Peyer's patch (tissue), 4 donors: ENCODE results near the gene ITGB2. TPM values are rescaled to one million over a fixed set of nuclear protein-coding genes. Genes with fewer than 3 reads are reported as not detected.

Source experiments
- DNase-seq, 3 donors: peaks; one replicate each; pipeline ENCODE4 v3.0.0-alpha.2; 2017 to 2019
- H3K27ac ChIP-seq, 4 donors: fragments of 200-600 bp; sonication (generic); one replicate each; pipeline ENCODE4 v1.5.1; 2016 to 2019
- H3K27me3 ChIP-seq, 2 donors: fragments of 200-600 bp; sonication (generic); one replicate each; pipeline ENCODE4 v1.5.1; 2019
- H3K36me3 ChIP-seq, 3 donors: fragments of 200-600 bp; sonication (generic); one replicate each; pipeline ENCODE4 v1.5.1; 2016 to 2019
- H3K4me1 ChIP-seq, 4 donors: fragments of 200-600 bp; sonication (generic); one replicate each; pipeline ENCODE4 v1.5.1; 2016 to 2019
- H3K4me3 ChIP-seq, 4 donors: fragments of 200-600 bp; sonication (generic); 1 replicate in 3 of 4; 2 replicates in 1 of 4; pipeline ENCODE4 v1.5.1; 2016 to 2019; ENCODE audit warnings: mild to moderate bottlenecking in 1 of 4
- H3K9me3 ChIP-seq, 4 donors: fragments of 200-600 bp; sonication (generic); one replicate each; pipeline ENCODE4 v1.5.1; 2016 to 2019; ENCODE audit warnings: mild to moderate bottlenecking in 1 of 4
- CTCF ChIP-seq, 6 experiments: fragments of 450-650 bp in 4 of 6; fragments of 200-600 bp in 2 of 6; sonication (generic) in 1 of 6; IDR thresholded peaks; one replicate each; pipeline ENCODE4 v1.5.1; 2017 to 2019; ENCODE audit warnings: antibody characterized with exemption in 6 of 6, mild to moderate bottlenecking in 3 of 6, moderate library complexity in 1 of 6
- POLR2A ChIP-seq, 2 donors: fragments of 450-650 bp; IDR thresholded peaks; one replicate each; pipeline ENCODE4 v1.5.1; 2017; ENCODE audit warnings: antibody characterized with exemption in 2 of 2, mild to moderate bottlenecking in 2 of 2, moderate library complexity in 2 of 2
- total RNA-seq, 4 donors: library from RNA; depleted of rRNA; stranded (reverse); fragments of >200 nt; gene quantifications; one replicate each; pipeline ENCODE4 v1.1.0, GENCODE V29; 2016

ITGB2 gene
- total RNA-seq, 4 donors from 2014 or later, result 9.3 to 58.6 (median 16.4) TPM

DNA sequence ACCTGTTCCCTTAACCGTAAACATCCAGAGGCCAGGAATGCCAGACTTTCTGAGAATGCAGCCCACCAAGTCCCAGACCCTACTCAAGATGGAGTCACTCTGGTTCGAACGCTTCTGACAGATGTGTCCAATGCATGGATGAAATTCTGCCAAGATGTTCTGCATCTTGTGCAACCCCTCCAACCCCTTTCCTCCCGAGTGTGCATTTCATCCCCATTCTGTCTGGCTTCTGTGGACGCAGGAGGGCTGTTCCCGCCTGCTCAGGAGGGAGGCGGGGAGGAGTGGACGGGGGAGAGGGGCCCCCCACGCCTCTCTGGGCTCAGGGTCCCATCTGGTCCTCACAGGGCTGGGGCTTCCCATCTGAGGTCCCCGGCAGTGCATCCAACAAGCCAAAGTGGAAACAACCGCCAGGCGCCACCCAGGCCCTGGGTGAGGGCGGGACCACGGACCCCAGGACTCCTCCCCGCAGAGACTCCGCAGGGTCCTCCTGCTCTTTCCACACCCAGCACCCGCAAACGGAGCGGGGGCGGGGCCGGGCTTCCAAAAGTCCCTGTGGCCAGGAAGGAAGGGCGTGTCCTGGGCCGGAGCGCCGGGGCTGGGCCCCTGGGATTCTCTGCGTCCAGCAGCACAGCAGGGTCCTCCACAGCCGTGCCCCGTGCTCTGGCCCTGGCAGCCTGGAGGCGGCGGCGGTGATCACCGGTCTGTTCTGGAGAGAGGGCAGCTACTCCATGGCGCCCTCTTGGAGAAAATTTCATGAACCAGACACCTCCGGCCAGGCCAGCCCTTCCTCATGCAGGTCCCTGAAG lies 75.1 kb downstream of the ITGB2 start:
- DNase-seq, result peak; percentile 43 to 73 (median 73)
- Histone ChIP-seq H3K36me3 (peaks cover 0 to 22% (median 0%) of the 10 kb centered on the region in 3 donors), H3K4me3 (peak overlapping the region in 3 of 4 donors; percentile 40 to 45 (median 41)), H3K27me3 (no peaks in the 10 kb centered on the region), H3K9me3 (no peaks in the 10 kb centered on the region), H3K4me1 (peaks cover 8 to 43% (median 13%) of the 10 kb centered on the region in 4 donors), H3K27ac (peak overlapping the region in 2 of 4 donors; percentile 55 to 57)
- peak in 3 of 6 experiments; percentile 29 to 36 (median 31) for TF ChIP-seq CTCF (IDR thresholded peaks at IDR 0.05)
- TF ChIP-seq POLR2A (IDR thresholded peaks at IDR 0.05), result no peak

DNA sequence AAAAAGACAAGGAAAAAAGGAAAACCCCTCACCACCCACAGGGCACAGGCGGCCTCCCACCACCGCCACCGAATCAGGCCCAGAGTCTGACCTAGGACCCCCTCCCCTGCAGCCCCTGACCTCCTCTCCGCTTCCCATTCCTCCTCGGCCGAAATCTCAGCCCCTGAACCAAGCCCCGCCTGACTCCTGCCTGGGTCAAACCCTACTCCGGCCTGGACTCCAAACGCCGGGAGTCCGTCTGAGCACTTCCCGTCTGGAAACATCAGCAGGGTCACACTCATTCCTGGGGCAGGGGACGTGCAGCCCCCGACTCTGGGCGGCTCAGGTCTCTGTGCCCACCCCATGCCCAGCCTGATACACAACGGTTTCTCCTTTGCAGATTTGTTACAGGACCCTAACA lies 76.4 kb downstream of the ITGB2 start:
- H3K4me3 ChIP-seq, result no peak overlapping the region
- DNase-seq, result peak in 2 of 3 donors; percentile 14 to 37
- TF ChIP-seq POLR2A (IDR thresholded peaks at IDR 0.05) (no peak), CTCF (IDR thresholded peaks at IDR 0.05) (no peak)
- H3K27me3 ChIP-seq, result no peaks in the 10 kb centered on the region
- H3K27ac ChIP-seq, result no peak overlapping the region
- peaks cover 8 to 34% (median 13%) of the 10 kb centered on the region in 4 donors for H3K4me1 ChIP-seq
- peaks cover 0 to 8% (median 0%) of the 10 kb centered on the region in 3 donors for H3K36me3 ChIP-seq
- H3K9me3 ChIP-seq, result no peaks in the 10 kb centered on the region

- H3K4me1 ChIP-seq, result peaks cover 8 to 21% (median 13%) of the 10 kb centered on the region in 4 donors
- H3K9me3 ChIP-seq, result no peaks in the 10 kb centered on the region
- H3K27ac ChIP-seq, result no peak overlapping the region
- H3K4me3 ChIP-seq, result no peak overlapping the region
- TF ChIP-seq CTCF (IDR thresholded peaks at IDR 0.05), result no peak
- no peak for TF ChIP-seq POLR2A (IDR thresholded peaks at IDR 0.05)
- no peaks in the 10 kb centered on the region for H3K36me3 ChIP-seq
- DNase-seq, result no peak
- no peaks in the 10 kb centered on the region for H3K27me3 ChIP-seq
Measured at GRCh38 chr21:44842721-44843445, 77.8 kb downstream of the ITGB2 start.

DNA sequence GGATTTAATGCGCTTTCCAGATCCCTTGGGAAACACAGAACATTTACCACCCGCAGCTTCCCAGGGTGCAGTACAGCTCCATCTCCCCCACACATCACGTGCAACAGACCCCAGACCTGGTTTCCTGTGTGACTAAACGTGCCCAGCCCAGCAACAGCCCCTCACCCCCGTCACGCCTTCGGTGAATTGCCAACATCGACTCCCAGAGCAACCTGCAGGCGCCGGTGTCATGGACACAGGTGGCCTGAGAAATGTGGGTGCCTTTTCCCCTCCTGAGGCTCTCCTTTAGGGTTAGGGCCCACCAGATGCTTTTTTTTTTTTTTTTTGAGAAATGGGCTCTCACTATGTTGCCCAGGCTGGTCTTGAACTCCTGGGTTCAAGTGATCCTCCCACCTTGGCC lies 78.6 kb downstream of the ITGB2 start:
- TF ChIP-seq POLR2A (IDR thresholded peaks at IDR 0.05) (no peak), CTCF (IDR thresholded peaks at IDR 0.05) (no peak)
- Histone ChIP-seq H3K36me3 (no peaks in the 10 kb centered on the region), H3K4me3 (no peak overlapping the region), H3K9me3 (no peaks in the 10 kb centered on the region), H3K27ac (no peak overlapping the region), H3K27me3 (no peaks in the 10 kb centered on the region), H3K4me1 (peaks cover 8 to 18% (median 13%) of the 10 kb centered on the region in 4 donors)
- peak in 1 of 3 donors; percentile 41 for DNase-seq

- TF ChIP-seq CTCF (IDR thresholded peaks at IDR 0.05) (no peak), POLR2A (IDR thresholded peaks at IDR 0.05) (no peak)
- peak in 1 of 3 donors; percentile 3 for DNase-seq
- H3K36me3 ChIP-seq, result no peaks in the 10 kb centered on the region
Measured at GRCh38 chr21:44840771-44841170, 79.9 kb downstream of the ITGB2 start.

More at GRCh38 chr21:44840771-44841170, 79.9 kb downstream of the ITGB2 start:
- Histone ChIP-seq H3K4me3 (no peak overlapping the region), H3K27ac (no peak overlapping the region), H3K9me3 (no peaks in the 10 kb centered on the region), H3K4me1 (peaks cover 3 to 6% (median 4%) of the 10 kb centered on the region in 4 donors), H3K27me3 (no peaks in the 10 kb centered on the region)
